IMR-90 (cell line): Measurements from ENCODE around the gene C2orf92. TPM values are rescaled to one million over a fixed set of nuclear protein-coding genes. Genes with fewer than 3 reads are reported as not detected.

Source experiments
- ATAC-seq: fragments of 200-7000 bp; cut with Tn5 transposase; 2 replicates; pipeline ENCODE4 v1.9.1; 2020; ENCODE audit warnings: low read depth, mild to moderate bottlenecking, moderate library complexity
- BruUV-seq: library from RNA; stranded (reverse); fragments of 400-500 nt; replicated peaks from 2 replicates; lab custom pipeline; 2021; lab: Mats Ljungman, UMichigan
- CTCF ChIA-PET: fragments of 300-600 bp; formaldehyde crosslinking; extraction: SDS; loops from one replicate; lab custom pipeline; 2021; ENCODE audit warnings: antibody characterized with exemption; lab: Yijun Ruan, JAX
- POLR2A ChIA-PET: fragments of 300-600 bp; sonication (Branson Sonifier 250); formaldehyde crosslinking; loops from one replicate; lab custom pipeline; 2022; ENCODE audit warnings: antibody characterized with exemption; ENCODE audit not compliant: unreplicated experiment; lab: Charles Lee
- DNase-seq: peaks from one replicate; pipeline ENCODE4 v3.0.0; 2013
- H2AFZ ChIP-seq: replicated peaks from 2 replicates; pipeline ENCODE3; 2013; ENCODE audit warnings: low read length, mild to moderate bottlenecking; ENCODE audit not compliant: poor library complexity
- H2AK5ac ChIP-seq: 2 replicates; pipeline ENCODE4 v1.6.1; 2013; ENCODE audit warnings: low read depth, low read length, inconsistent platforms
- H2AK9ac ChIP-seq: replicated peaks from 2 replicates; pipeline ENCODE3; 2013; ENCODE audit warnings: mild to moderate bottlenecking, low read depth, low read length, moderate library complexity; ENCODE audit not compliant: poor library complexity
- H2BK120ac ChIP-seq: 2 replicates; pipeline ENCODE4 v1.6.1; 2013; ENCODE audit warnings: low read depth, low read length, inconsistent platforms
- H2BK15ac ChIP-seq: 3 replicates; pipeline ENCODE4 v1.6.1; 2013; ENCODE audit warnings: low read depth, low read length, inconsistent platforms
- H2BK20ac ChIP-seq: 2 replicates; pipeline ENCODE4 v1.6.1; 2013; ENCODE audit warnings: low read depth, mild to moderate bottlenecking, inconsistent platforms, low read length, moderate library complexity
- H2BK5ac ChIP-seq: 2 replicates; pipeline ENCODE4 v1.6.1; 2013; ENCODE audit warnings: mild to moderate bottlenecking, low read depth, low read length, inconsistent platforms; ENCODE audit not compliant: poor library complexity, severe bottlenecking
- H3K14ac ChIP-seq: replicated peaks from 2 replicates; pipeline ENCODE4 v1.6.1; 2013; ENCODE audit warnings: low read depth, low read length, inconsistent platforms
- H3K18ac ChIP-seq: 2 replicates; pipeline ENCODE4 v1.6.1; 2013; ENCODE audit warnings: low read depth, low read length, control low read depth
- H3K23ac ChIP-seq: 2 replicates; pipeline ENCODE4 v1.6.1; 2013; ENCODE audit warnings: low read depth, low read length, inconsistent platforms
- H3K27ac ChIP-seq: 2 replicates; pipeline ENCODE4 v1.5.1; 2013; ENCODE audit warnings: mild to moderate bottlenecking, control low read depth, low read length; ENCODE audit not compliant: insufficient read depth
- H3K27me3 ChIP-seq: 2 replicates; pipeline ENCODE4 v1.6.1; 2013; ENCODE audit warnings: low read length; ENCODE audit not compliant: control insufficient read depth, insufficient read depth
- H3K36me3 ChIP-seq: 2 replicates; pipeline ENCODE4 v1.6.1; 2013; ENCODE audit warnings: low read length, mixed read lengths; ENCODE audit not compliant: control insufficient read depth, insufficient read depth
- H3K4ac ChIP-seq: 2 replicates; pipeline ENCODE4 v1.6.1; 2013; ENCODE audit warnings: low read depth, low read length, inconsistent platforms
- H3K4me1 ChIP-seq: 2 replicates; pipeline ENCODE4 v1.6.1; 2013; ENCODE audit warnings: low read length, mixed read lengths; ENCODE audit not compliant: control insufficient read depth, insufficient read depth
- H3K4me2 ChIP-seq: 2 replicates; pipeline ENCODE4 v1.6.1; 2013; ENCODE audit warnings: low read depth, mild to moderate bottlenecking, control low read depth, low read length, moderate library complexity
- H3K4me3 ChIP-seq: 2 replicates; pipeline ENCODE4 v1.5.1; 2013; ENCODE audit warnings: low read depth, mild to moderate bottlenecking, control low read depth, low read length, moderate library complexity; ENCODE audit not compliant: insufficient read depth
- H3K56ac ChIP-seq: 2 replicates; pipeline ENCODE4 v1.6.1; 2013; ENCODE audit warnings: low read length, inconsistent platforms; ENCODE audit not compliant: insufficient read depth; ENCODE audit errors: extremely low read depth
- H3K79me1 ChIP-seq, 2 experiments: 2 replicates each; pipeline ENCODE4 v1.6.1; 2013; ENCODE audit warnings: low read length in 2 of 2, inconsistent platforms in 1 of 2, low read depth in 1 of 2
- H3K9ac ChIP-seq: 2 replicates; pipeline ENCODE4 v1.6.1; 2013; ENCODE audit warnings: low read depth, low read length, control low read depth
- H3K9me1 ChIP-seq: 2 replicates; pipeline ENCODE4 v1.6.1; 2013; ENCODE audit warnings: low read length, inconsistent platforms; ENCODE audit not compliant: insufficient read depth
- H3K9me3 ChIP-seq: 2 replicates; pipeline ENCODE4 v1.6.1; 2013; ENCODE audit warnings: low read length; ENCODE audit not compliant: control insufficient read depth, insufficient read depth
- H4K20me1 ChIP-seq: 2 replicates; pipeline ENCODE4 v1.6.1; 2013; ENCODE audit warnings: low read length, inconsistent platforms; ENCODE audit not compliant: insufficient read depth
- H4K5ac ChIP-seq: 2 replicates; pipeline ENCODE4 v1.6.1; 2013; ENCODE audit warnings: mild to moderate bottlenecking, low read depth, low read length, control low read depth
- H4K8ac ChIP-seq, 2 experiments: 2 replicates each; pipeline ENCODE4 v1.6.1; 2013; ENCODE audit warnings: low read depth in 2 of 2, low read length in 2 of 2, control low read depth in 1 of 2, inconsistent platforms in 1 of 2
- H4K91ac ChIP-seq: 2 replicates; pipeline ENCODE4 v1.6.1; 2013; ENCODE audit warnings: low read depth, low read length, inconsistent platforms; ENCODE audit not compliant: insufficient read depth
- BHLHE40 ChIP-seq: fragments of 150-350 bp; IDR thresholded peaks from 2 replicates; pipeline ENCODE4 v1.6.1; 2016; ENCODE audit warnings: mild to moderate bottlenecking, low read depth, low read length
- CEBPB ChIP-seq: IDR thresholded peaks from 2 replicates; pipeline ENCODE4 v1.6.1; 2012; ENCODE audit warnings: low read depth, low read length, improper control_type of control experiment
- CHD1 ChIP-seq: IDR thresholded peaks from 2 replicates; pipeline ENCODE4 v1.6.1; 2012; ENCODE audit warnings: low read depth, low read length, improper control_type of control experiment
- FOS ChIP-seq: fragments of 150-350 bp; IDR thresholded peaks from 2 replicates; pipeline ENCODE4 v1.6.1; 2016; ENCODE audit warnings: low read depth, low read length
- MAFK ChIP-seq: IDR thresholded peaks from 2 replicates; pipeline ENCODE4 v1.6.1; 2012; ENCODE audit warnings: low read depth, low read length, improper control_type of control experiment
- MAZ ChIP-seq: IDR thresholded peaks from 2 replicates; pipeline ENCODE4 v1.6.1; 2012; ENCODE audit warnings: low read depth, mild to moderate bottlenecking, low read length, improper control_type of control experiment, moderate library complexity, borderline replicate concordance
- MXI1 ChIP-seq: IDR thresholded peaks from 2 replicates; pipeline ENCODE4 v1.6.1; 2012; ENCODE audit warnings: low read depth, mild to moderate bottlenecking, low read length, moderate library complexity, borderline replicate concordance
- NFE2L2 ChIP-seq: fragments of 150-350 bp; IDR thresholded peaks from 2 replicates; pipeline ENCODE4 v1.6.1; 2016; ENCODE audit warnings: low read depth, mild to moderate bottlenecking, low read length
- POLR2A ChIP-seq: IDR thresholded peaks from 2 replicates; pipeline ENCODE4 v1.6.1; 2012; ENCODE audit warnings: mild to moderate bottlenecking, low read depth, low read length
- RAD21 ChIP-seq: IDR thresholded peaks from 2 replicates; pipeline ENCODE4 v1.6.1; 2012; ENCODE audit warnings: low read length, improper control_type of control experiment
- RCOR1 ChIP-seq: IDR thresholded peaks from 2 replicates; pipeline ENCODE4 v1.6.1; 2012; ENCODE audit warnings: mild to moderate bottlenecking, low read length, improper control_type of control experiment; ENCODE audit not compliant: insufficient replicate concordance
- SMC3 ChIP-seq: fragments of 150-350 bp; IDR thresholded peaks from 2 replicates; pipeline ENCODE4 v1.6.1; 2016; ENCODE audit warnings: low read depth, mild to moderate bottlenecking, antibody characterized with exemption, low read length, moderate library complexity
- WGBS, 2 experiments: methylation state at CpG; one replicate each; pipeline versions ENCODE4 v1.1.5 to v1.1.7; 2013; ENCODE audit warnings: missing lambda C conversion rate in 2 of 2; ENCODE audit not compliant: insufficient read length in 1 of 2; ENCODE audit errors: extremely low coverage in 2 of 2; 5-methylcytosine and 5-hydroxymethylcytosine counted together
- dilution Hi-C: fragments of 300-500 bp; cut with HindIII; formaldehyde crosslinking; loops from one replicate; pipeline ENCODE4 v1.14.3; 2018; ENCODE audit warnings: low sequenced_read_pairs; ENCODE audit not compliant: unreplicated experiment
- in situ Hi-C: fragments of 300-500 bp; cut with MboI; formaldehyde crosslinking; loops from 3 replicates; pipeline ENCODE4 v1.14.3; 2019; ENCODE audit warnings: low sequenced_read_pairs, inconsistent platforms, mixed read lengths
- intact Hi-C: fragments of 100-400 bp; cut with micrococcal nuclease; formaldehyde crosslinking; loops from 2 replicates; pipeline ENCODE4 v1.10.0; 2022
- polyA plus RNA-seq, 3 experiments: library from polyadenylated mRNA; depleted of rRNA; stranded (reverse); fragments of >200 nt; gene quantifications; 2 replicates each; pipeline ENCODE4 v1.2.3, GENCODE V29; 2012; ENCODE audit warnings: low replicate concordance in 1 of 3
- total RNA-seq: library from RNA; depleted of rRNA; stranded (reverse); fragments of >200 nt; gene quantifications from 2 replicates; pipeline ENCODE4 v1.2.3, GENCODE V29; 2012
- TF ChIP-seq, protein P1 (sequence below): fragments of 150-350 bp; IDR thresholded peaks from 2 replicates; pipeline ENCODE4 v1.6.1; 2017; ENCODE audit warnings: mild to moderate bottlenecking, antibody characterized with exemption, low read length, low read depth
- TF ChIP-seq, protein P2 (sequence below): conservative IDR thresholded peaks from 2 replicates; pipeline ENCODE4 v1.5.1; 2012; ENCODE audit warnings: mild to moderate bottlenecking, low read depth, low read length, improper control_type of control experiment

Gene C2orf92
- total and polyA plus RNA-seq, 2 of the 4 experiments (the other 2 are of a cell fraction): 0.90 to 2.5 TPM

DNA sequence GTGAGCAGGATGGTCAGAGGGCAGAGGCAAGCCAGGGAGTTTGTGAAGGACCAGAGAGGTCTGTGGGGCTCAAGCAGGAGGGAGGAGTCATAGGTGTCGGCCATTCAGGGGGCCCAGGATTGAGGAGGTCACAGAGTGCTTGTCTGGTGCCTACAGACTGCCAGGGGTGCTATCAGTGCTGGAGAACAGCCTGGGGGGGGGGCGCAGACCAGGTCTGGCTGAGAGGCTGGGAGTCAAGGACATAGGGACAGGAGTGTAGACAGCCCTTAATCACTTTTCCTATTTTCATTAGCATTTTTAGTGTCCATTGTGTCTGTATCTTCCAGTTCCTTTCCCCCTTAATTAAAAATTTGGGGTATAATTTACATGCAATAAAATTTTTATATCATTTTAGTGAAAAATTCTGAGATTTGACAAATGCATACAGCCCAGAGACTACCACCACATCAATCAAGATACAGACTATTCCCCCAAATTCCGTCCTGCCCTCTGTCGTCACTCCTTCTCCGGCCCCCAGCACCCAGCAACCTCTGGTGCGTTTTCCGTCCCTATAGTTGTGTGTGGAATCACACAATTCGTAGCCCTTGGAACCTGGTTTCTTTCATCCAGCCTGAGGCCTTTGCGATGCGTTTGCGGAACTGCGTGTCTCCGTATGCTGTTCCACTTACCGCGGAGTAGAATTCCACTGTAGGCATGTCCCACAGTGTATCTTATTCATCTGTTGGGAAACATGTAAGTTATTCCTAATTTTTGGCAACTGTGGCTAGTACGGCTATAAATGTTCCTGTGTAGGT lies 50.0 kb downstream of the C2orf92 start (continued):
- TF ChIP-seq, protein P1, sequence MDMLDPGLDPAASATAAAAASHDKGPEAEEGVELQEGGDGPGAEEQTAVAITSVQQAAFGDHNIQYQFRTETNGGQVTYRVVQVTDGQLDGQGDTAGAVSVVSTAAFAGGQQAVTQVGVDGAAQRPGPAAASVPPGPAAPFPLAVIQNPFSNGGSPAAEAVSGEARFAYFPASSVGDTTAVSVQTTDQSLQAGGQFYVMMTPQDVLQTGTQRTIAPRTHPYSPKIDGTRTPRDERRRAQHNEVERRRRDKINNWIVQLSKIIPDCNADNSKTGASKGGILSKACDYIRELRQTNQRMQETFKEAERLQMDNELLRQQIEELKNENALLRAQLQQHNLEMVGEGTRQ: no peak
- TF ChIP-seq BHLHE40 (no peak), MXI1 (no peak)

DNA sequence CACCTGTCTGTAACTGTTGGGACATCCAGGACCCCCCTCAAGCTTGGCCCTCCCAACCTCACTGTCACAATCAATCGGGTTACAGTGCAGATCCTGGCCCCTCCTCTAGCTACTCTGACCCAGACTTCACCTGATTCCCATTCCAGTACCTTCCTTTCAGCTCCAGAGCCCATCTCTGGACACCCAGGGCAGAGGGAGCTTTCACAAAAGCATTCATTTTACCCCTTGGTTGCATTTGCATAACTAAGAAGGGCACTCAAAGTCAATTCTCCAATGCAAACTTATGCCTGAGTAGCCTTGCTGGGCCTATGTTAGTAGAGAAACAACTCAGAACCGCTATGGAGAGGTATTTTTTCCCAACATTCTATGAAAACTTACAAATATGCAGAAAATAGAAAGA lies 51.2 kb downstream of the C2orf92 start:
- H3K27me3 ChIP-seq: peaks cover 25% of the 10 kb centered on the region
- H3K56ac ChIP-seq: no peak overlapping the region
- DNase-seq (no peak), ATAC-seq (no peak)
- intact Hi-C loops (no loop called here), dilution Hi-C loops (no loop called here), in situ Hi-C loops (no loop called here)
- BruUV-seq: no TSS peak
- no peaks in the 10 kb centered on the region for H4K20me1 ChIP-seq
- ChIA-PET POLR2A (no interaction called here), CTCF (no interaction called here)
- H2AK9ac ChIP-seq: no peak overlapping the region
- H4K5ac ChIP-seq: no peak overlapping the region
- no peaks in the 10 kb centered on the region for H3K4me1 ChIP-seq
- H2AK5ac ChIP-seq: no peak overlapping the region
- peaks cover 2% of the 10 kb centered on the region; the same call in 1 of the 2 replicates for H3K9me3 ChIP-seq
- H2BK5ac ChIP-seq: no peak overlapping the region
- no peak overlapping the region for H2BK15ac ChIP-seq
- no peak overlapping the region for H3K4ac ChIP-seq
- 60% methylated on average over 1 of the region's 2 CpGs; no CpG with 5 or more reads in 1 of the 2 experiments for WGBS, 2 experiments
- H2AFZ ChIP-seq: peak overlapping the region; percentile 33
- no peak overlapping the region for H3K23ac ChIP-seq
- no peaks in the 10 kb centered on the region for H3K79me1 ChIP-seq
- H4K91ac ChIP-seq: no peak overlapping the region
- H3K4me3 ChIP-seq: no peak overlapping the region
- no peak overlapping the region for H2BK120ac ChIP-seq
- no peak overlapping the region for H2BK20ac ChIP-seq
- no peaks in the 10 kb centered on the region for H3K9me1 ChIP-seq
- H3K36me3 ChIP-seq: no peaks in the 10 kb centered on the region
- no peak overlapping the region for H3K4me2 ChIP-seq
- H3K18ac ChIP-seq: no peak overlapping the region
- H4K8ac ChIP-seq: no peak overlapping the region
- no peak overlapping the region for H3K27ac ChIP-seq
- H3K14ac ChIP-seq: no peak overlapping the region
- H3K9ac ChIP-seq: no peak overlapping the region
- TF ChIP-seq MAFK (no peak), FOS (no peak), RCOR1 (no peak), POLR2A (no peak), CHD1 (no peak), SMC3 (no peak), CEBPB (no peak), NFE2L2 (no peak), MAZ (no peak), RAD21 (no peak)
- TF ChIP-seq, protein P1: no peak
- TF ChIP-seq, protein P2, sequence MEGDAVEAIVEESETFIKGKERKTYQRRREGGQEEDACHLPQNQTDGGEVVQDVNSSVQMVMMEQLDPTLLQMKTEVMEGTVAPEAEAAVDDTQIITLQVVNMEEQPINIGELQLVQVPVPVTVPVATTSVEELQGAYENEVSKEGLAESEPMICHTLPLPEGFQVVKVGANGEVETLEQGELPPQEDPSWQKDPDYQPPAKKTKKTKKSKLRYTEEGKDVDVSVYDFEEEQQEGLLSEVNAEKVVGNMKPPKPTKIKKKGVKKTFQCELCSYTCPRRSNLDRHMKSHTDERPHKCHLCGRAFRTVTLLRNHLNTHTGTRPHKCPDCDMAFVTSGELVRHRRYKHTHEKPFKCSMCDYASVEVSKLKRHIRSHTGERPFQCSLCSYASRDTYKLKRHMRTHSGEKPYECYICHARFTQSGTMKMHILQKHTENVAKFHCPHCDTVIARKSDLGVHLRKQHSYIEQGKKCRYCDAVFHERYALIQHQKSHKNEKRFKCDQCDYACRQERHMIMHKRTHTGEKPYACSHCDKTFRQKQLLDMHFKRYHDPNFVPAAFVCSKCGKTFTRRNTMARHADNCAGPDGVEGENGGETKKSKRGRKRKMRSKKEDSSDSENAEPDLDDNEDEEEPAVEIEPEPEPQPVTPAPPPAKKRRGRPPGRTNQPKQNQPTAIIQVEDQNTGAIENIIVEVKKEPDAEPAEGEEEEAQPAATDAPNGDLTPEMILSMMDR: no peak
